Loucy (cell line): ENCODE measurements around the gene DNASE1.
A peak's percentile ranks its signal among the peaks of the same experiment; 100 is the strongest.

Source experiments
- H2AFZ ChIP-seq: fragments of 200-600 bp; sonication (generic); 2 replicates; pipeline ENCODE4 v1.6.0; 2016; ENCODE audit warnings: antibody characterized with exemption, mild to moderate bottlenecking, low read length, moderate library complexity
- H3F3A ChIP-seq: fragments of 200-600 bp; 2 replicates; pipeline ENCODE4 v1.6.0; 2016; ENCODE audit warnings: antibody characterized with exemption, low read depth, mild to moderate bottlenecking
- H3K27me3 ChIP-seq: fragments of 200-600 bp; sonication (generic); 2 replicates; pipeline ENCODE4 v1.6.1; 2014; ENCODE audit warnings: low read length, mild to moderate bottlenecking; ENCODE audit not compliant: insufficient read depth, poor library complexity, severe bottlenecking
- H3K36me3 ChIP-seq: fragments of 200-600 bp; sonication (generic); 2 replicates; pipeline ENCODE4 v1.6.1; 2016; ENCODE audit warnings: low read length; ENCODE audit not compliant: insufficient read depth
- H3K4me1 ChIP-seq: fragments of 200-600 bp; sonication (generic); 2 replicates; pipeline ENCODE4 v1.5.1; 2014; ENCODE audit warnings: low read length, mild to moderate bottlenecking; ENCODE audit not compliant: insufficient read depth, poor library complexity, severe bottlenecking
- H3K4me2 ChIP-seq: fragments of 200-600 bp; sonication (generic); 2 replicates; pipeline ENCODE4 v1.6.0; 2014; ENCODE audit warnings: antibody characterized with exemption, low read length, low read depth, mild to moderate bottlenecking; ENCODE audit not compliant: poor library complexity, severe bottlenecking
- H3K4me3 ChIP-seq: fragments of 200-600 bp; sonication (generic); 2 replicates; pipeline ENCODE4 v1.5.1; 2014; ENCODE audit warnings: low read length, mild to moderate bottlenecking, mixed read lengths; ENCODE audit not compliant: poor library complexity, severe bottlenecking
- H3K79me2 ChIP-seq: fragments of 200-600 bp; sonication (generic); 2 replicates; pipeline ENCODE4 v1.6.1; 2014; ENCODE audit warnings: low read length; ENCODE audit not compliant: insufficient read depth
- H3K9ac ChIP-seq: fragments of 200-600 bp; sonication (generic); 2 replicates; pipeline ENCODE4 v1.6.0; 2014; ENCODE audit warnings: mild to moderate bottlenecking, low read depth, low read length, moderate library complexity; ENCODE audit not compliant: poor library complexity, severe bottlenecking
- H3K9me2 ChIP-seq: fragments of 200-600 bp; sonication (generic); replicated peaks from 2 replicates; pipeline ENCODE4 v1.6.1; 2016; ENCODE audit warnings: low read depth, low read length, mixed read lengths
- H3K9me3 ChIP-seq: fragments of 200-600 bp; sonication (generic); 2 replicates; pipeline ENCODE4 v1.6.1; 2014; ENCODE audit warnings: mild to moderate bottlenecking, antibody characterized with exemption, low read length, low read depth; ENCODE audit not compliant: insufficient read depth
- H4K20me1 ChIP-seq: fragments of 200-600 bp; sonication (generic); 2 replicates; pipeline ENCODE4 v1.6.0; 2014; ENCODE audit warnings: antibody characterized with exemption, low read length, mild to moderate bottlenecking; ENCODE audit not compliant: insufficient read depth, poor library complexity, severe bottlenecking
- CTCF ChIP-seq: fragments of 200-600 bp; sonication (generic); conservative IDR thresholded peaks from 2 replicates; pipeline ENCODE4 v1.5.1; 2014; ENCODE audit warnings: mild to moderate bottlenecking, antibody characterized with exemption, low read length
- EZH2phosphoT487 ChIP-seq: fragments of 200-600 bp; IDR thresholded peaks from 2 replicates; pipeline ENCODE4 v1.6.1; 2018; ENCODE audit warnings: antibody characterized with exemption, mild to moderate bottlenecking, moderate library complexity, borderline replicate concordance

DNASE1 gene

GRCh38 chr16:3668626-3669025 is 14.1 kb downstream of the DNASE1 start:
- Histone ChIP-seq H3K9ac (peak overlapping the region; percentile 74), H3K4me2 (peak overlapping the region; percentile 76), H3F3A (no peaks in the 10 kb centered on the region), H3K4me1 (peaks cover 36% of the 10 kb centered on the region), H3K36me3 (no peaks in the 10 kb centered on the region), H3K79me2 (no peaks in the 10 kb centered on the region), H4K20me1 (no peaks in the 10 kb centered on the region), H3K9me3 (no peaks in the 10 kb centered on the region), H2AFZ (no peak overlapping the region), H3K27me3 (no peaks in the 10 kb centered on the region), H3K9me2 (no peaks in the 10 kb centered on the region), H3K4me3 (peak overlapping the region; percentile 59)
- no peak for TF ChIP-seq CTCF
- no peak for TF ChIP-seq EZH2phosphoT487

GRCh38 chr16:3669082-3669481 is 14.6 kb downstream of the DNASE1 start:
- peaks cover 36% of the 10 kb centered on the region for H3K4me1 ChIP-seq
- no peaks in the 10 kb centered on the region for H3K9me3 ChIP-seq
- H3F3A ChIP-seq = no peaks in the 10 kb centered on the region
- peak overlapping the region; percentile 76 for H3K4me2 ChIP-seq
- no peaks in the 10 kb centered on the region for H3K79me2 ChIP-seq
- no peaks in the 10 kb centered on the region for H3K27me3 ChIP-seq
- H3K4me3 ChIP-seq = peak overlapping the region; percentile 59
- TF ChIP-seq CTCF (no peak), EZH2phosphoT487 (no peak)
- no peaks in the 10 kb centered on the region; the same call in 1 of the 2 replicates for H3K36me3 ChIP-seq
- peak overlapping the region; percentile 74 for H3K9ac ChIP-seq
- no peaks in the 10 kb centered on the region for H3K9me2 ChIP-seq
- H4K20me1 ChIP-seq = no peaks in the 10 kb centered on the region
- no peak overlapping the region for H2AFZ ChIP-seq

GRCh38 chr16:3670711-3671110 is 16.2 kb downstream of the DNASE1 start:
- H3K9me3 ChIP-seq = no peaks in the 10 kb centered on the region
- H2AFZ ChIP-seq = no peak overlapping the region
- no peaks in the 10 kb centered on the region for H4K20me1 ChIP-seq
- TF ChIP-seq EZH2phosphoT487 (no peak), CTCF (no peak)
- H3K4me2 ChIP-seq = peak overlapping the region; percentile 76
- peak overlapping the region; percentile 40 for H3K4me3 ChIP-seq
- no peaks in the 10 kb centered on the region for H3K79me2 ChIP-seq
- no peaks in the 10 kb centered on the region for H3K27me3 ChIP-seq
- H3K36me3 ChIP-seq = no peaks in the 10 kb centered on the region; the same call in 1 of the 2 replicates
- peaks cover 35% of the 10 kb centered on the region for H3K4me1 ChIP-seq
- H3K9me2 ChIP-seq = no peaks in the 10 kb centered on the region
- H3K9ac ChIP-seq = peak overlapping the region; percentile 59
- no peaks in the 10 kb centered on the region for H3F3A ChIP-seq
